GM12878 (cell line): ENCODE measurements around the gene SEPTIN1. TPM values are rescaled to one million over a fixed set of nuclear protein-coding genes. Genes with fewer than 3 reads are reported as not detected.
A peak's percentile ranks its signal among the peaks of the same experiment; 100 is the strongest.

Source experiments
- ATAC-seq: fragments of 200-7000 bp; cut with Tn5 transposase; 3 replicates; pipeline ENCODE4 v1.9.1; 2020; ENCODE audit warnings: mild to moderate bottlenecking, moderate library complexity
- BruUV-seq: library from RNA; stranded (reverse); fragments of 400-500 nt; replicated peaks from 2 replicates; lab custom pipeline; 2021; lab: Mats Ljungman, UMichigan
- CTCF ChIA-PET: fragments of 300-600 bp; sonication (Branson Sonifier 250); formaldehyde crosslinking; extraction: SDS; loops from one replicate; lab custom pipeline; 2021; ENCODE audit warnings: inconsistent platforms; lab: Yijun Ruan, JAX
- POLR2A ChIA-PET: fragments of 350-600 bp; formaldehyde crosslinking; extraction: SDS; loops from one replicate; lab custom pipeline; 2021; ENCODE audit warnings: inconsistent platforms; lab: Charles Lee
- RAD21 ChIA-PET: fragments of 300-600 bp; sonication (Branson Sonifier 250); formaldehyde crosslinking; loops from one replicate; lab custom pipeline; 2023; ENCODE audit warnings: antibody characterized with exemption; ENCODE audit not compliant: unreplicated experiment; lab: Charles Lee
- SMC1A ChIA-PET: fragments of 300-600 bp; sonication (Branson Sonifier 250); formaldehyde crosslinking; loops from one replicate; lab custom pipeline; 2023; ENCODE audit not compliant: unreplicated experiment, uncharacterized antibody; lab: Charles Lee
- DNase-seq: peaks from one replicate; pipeline ENCODE4 v3.0.0-alpha.2; 2011; ENCODE audit warnings: low read depth, low spot score
- FAIRE-seq: peaks from 3 replicates; lab custom pipeline; 2011; peaks lifted over from hg19 to GRCh38; lab: Jason Lieb, UNC
- H2AFZ ChIP-seq: 2 replicates; pipeline ENCODE4 v1.6.0; 2011; ENCODE audit warnings: low read depth, low read length, control low read depth; ENCODE audit not compliant: control insufficient read depth
- H3K27ac ChIP-seq: 2 replicates; pipeline ENCODE4 v1.5.1; 2011; ENCODE audit warnings: control low read depth; ENCODE audit not compliant: control insufficient read depth, insufficient read depth
- H3K27me3 ChIP-seq, 2 experiments: replicated peaks in 1 of 2; 2 replicates each; pipeline versions ENCODE4 v1.6.0 to v1.6.1; 2011; ENCODE audit warnings: low read length in 1 of 2; ENCODE audit not compliant: control insufficient read depth in 2 of 2, insufficient read depth in 2 of 2
- H3K36me3 ChIP-seq, 2 experiments: 2 replicates each; pipeline ENCODE4 v1.5.1; 2011; ENCODE audit warnings: low read length in 1 of 2; ENCODE audit not compliant: control insufficient read depth in 2 of 2, insufficient read depth in 2 of 2
- H3K4me1 ChIP-seq: 2 replicates; pipeline ENCODE4 v1.6.1; 2011; ENCODE audit warnings: mild to moderate bottlenecking, low read length, moderate library complexity, mixed read lengths; ENCODE audit not compliant: control insufficient read depth, insufficient read depth
- H3K4me2 ChIP-seq: 2 replicates; pipeline ENCODE4 v1.6.0; 2011; ENCODE audit warnings: control low read depth; ENCODE audit not compliant: control insufficient read depth, insufficient read depth
- H3K4me3 ChIP-seq: fragments of 200-600 bp; sonication (generic); 2 replicates; pipeline ENCODE4 v1.5.1; 2016
- H3K79me2 ChIP-seq: 2 replicates; pipeline ENCODE4 v1.6.0; 2011; ENCODE audit warnings: low read length; ENCODE audit not compliant: control insufficient read depth, insufficient read depth
- H3K9ac ChIP-seq: 2 replicates; pipeline ENCODE4 v1.8.0; 2011; ENCODE audit warnings: low read length, control low read depth, mixed read lengths; ENCODE audit not compliant: control insufficient read depth, insufficient read depth
- H3K9me3 ChIP-seq: replicated peaks from 3 replicates; pipeline ENCODE4 v1.5.1; 2011; ENCODE audit warnings: mild to moderate bottlenecking, low read length; ENCODE audit not compliant: control insufficient read depth, insufficient read depth
- H4K20me1 ChIP-seq: 2 replicates; pipeline ENCODE4 v1.6.0; 2011; ENCODE audit not compliant: control insufficient read depth, insufficient read depth
- BHLHE40 ChIP-seq, 2 experiments: fragments of 450-650 bp in 1 of 2; IDR thresholded peaks; 2 replicates each; pipeline ENCODE4 v1.6.1; 2011 to 2017; ENCODE audit warnings: low read depth in 2 of 2, borderline replicate concordance in 1 of 2, improper control_type of control experiment in 1 of 2, low read length in 1 of 2, mild to moderate bottlenecking in 1 of 2
- CHD2 ChIP-seq: IDR thresholded peaks from 2 replicates; pipeline ENCODE4 v1.6.1; 2011; ENCODE audit warnings: low read depth, low read length, improper control_type of control experiment, borderline replicate concordance
- CREB1 ChIP-seq: IDR thresholded peaks from 2 replicates; pipeline ENCODE4 v1.6.1; 2012; ENCODE audit warnings: low read depth, mild to moderate bottlenecking, inconsistent platforms
- E2F8 ChIP-seq: fragments of 450-650 bp; IDR thresholded peaks from 2 replicates; pipeline ENCODE4 v1.6.1; 2018; ENCODE audit warnings: mild to moderate bottlenecking, low read depth, moderate library complexity; ENCODE audit not compliant: partially characterized antibody
- IKZF1 ChIP-seq: fragments of 450-650 bp; conservative IDR thresholded peaks from 2 replicates; pipeline ENCODE4 v1.6.1; 2017; ENCODE audit warnings: antibody characterized with exemption, mild to moderate bottlenecking
- NBN ChIP-seq: fragments of 450-650 bp; IDR thresholded peaks from 2 replicates; pipeline ENCODE4 v1.6.1; 2016
- NR2C1 ChIP-seq: fragments of 450-650 bp; IDR thresholded peaks from 2 replicates; pipeline ENCODE4 v1.6.1; 2017; ENCODE audit warnings: antibody characterized with exemption, mild to moderate bottlenecking, moderate library complexity
- NR2F1 ChIP-seq: fragments of 450-650 bp; conservative IDR thresholded peaks from 2 replicates; pipeline ENCODE4 v1.6.1; 2017; ENCODE audit warnings: mild to moderate bottlenecking
- PML ChIP-seq: IDR thresholded peaks from 2 replicates; pipeline ENCODE4 v1.6.1; 2012; ENCODE audit warnings: low read length, inconsistent platforms
- POLR2AphosphoS5 ChIP-seq: IDR thresholded peaks from 2 replicates; pipeline ENCODE4 v1.6.1; 2011; ENCODE audit warnings: mild to moderate bottlenecking, low read length, inconsistent platforms
- POU2F2 ChIP-seq: IDR thresholded peaks from 3 replicates; pipeline ENCODE4 v1.6.1; 2011; ENCODE audit warnings: low read depth, mild to moderate bottlenecking, low read length, borderline replicate concordance
- SIN3A ChIP-seq: IDR thresholded peaks from 2 replicates; pipeline ENCODE4 v1.6.1; 2012; ENCODE audit warnings: low read depth, low read length, improper control_type of control experiment
- SMARCA5 ChIP-seq: fragments of 450-650 bp; IDR thresholded peaks from 2 replicates; pipeline ENCODE4 v1.6.1; 2017; ENCODE audit warnings: mild to moderate bottlenecking
- SP1 ChIP-seq: IDR thresholded peaks from one replicate; pipeline ENCODE4 v1.6.1; 2011; ENCODE audit warnings: low read depth, low read length
- TAF1 ChIP-seq: IDR thresholded peaks from 2 replicates; pipeline ENCODE4 v1.6.1; 2011; ENCODE audit warnings: mild to moderate bottlenecking, low read depth, low read length, borderline replicate concordance
- TCF12 ChIP-seq: IDR thresholded peaks from 2 replicates; pipeline ENCODE4 v1.6.1; 2011; ENCODE audit warnings: low read depth, mild to moderate bottlenecking, low read length
- ZNF217 ChIP-seq: fragments of 450-650 bp; IDR thresholded peaks from 2 replicates; pipeline ENCODE4 v1.6.1; 2017; ENCODE audit warnings: antibody characterized with exemption, mild to moderate bottlenecking
- ZNF274 ChIP-seq: IDR thresholded peaks from one replicate; pipeline ENCODE4 v1.8.0; 2011; ENCODE audit not compliant: insufficient read length, insufficient read depth
- ZNF384 ChIP-seq: IDR thresholded peaks from 2 replicates; pipeline ENCODE4 v1.6.1; 2012; ENCODE audit warnings: low read depth, mild to moderate bottlenecking, low read length, improper control_type of control experiment, borderline replicate concordance
- ZNF622 ChIP-seq: fragments of 450-650 bp; IDR thresholded peaks from 2 replicates; pipeline ENCODE4 v1.6.1; 2017; ENCODE audit warnings: mild to moderate bottlenecking, inconsistent platforms
- WGBS: methylation state at CpG from one replicate; pipeline ENCODE4 v1.1.6; 2016; ENCODE audit warnings: low lambda C conversion rate; ENCODE audit not compliant: insufficient replicate concordance, insufficient coverage; ENCODE audit errors: missing lambda C conversion rate; 5-methylcytosine and 5-hydroxymethylcytosine counted together
- in situ Hi-C: fragments of 300-500 bp; cut with MboI; formaldehyde crosslinking; loops from 9 replicates; pipeline ENCODE4 v1.14.3; 2018; ENCODE audit warnings: mixed read lengths
- intact Hi-C: fragments of 100-400 bp; cut with micrococcal nuclease; formaldehyde crosslinking; loops from one replicate; pipeline ENCODE4 v1.14.2; 2022; ENCODE audit not compliant: unreplicated experiment
- polyA plus RNA-seq, 11 experiments: library from polyadenylated mRNA; depleted of rRNA in 4 of 11; unstranded in 6 of 11; stranded (reverse) in 5 of 11; fragments of >200 nt; fragmentation: Nextera tagmentation in 4 of 11; fragmentation: Illumina TruSeq in 1 of 11; extraction: Ambion mirVana in 4 of 11; extraction: Trizol in 1 of 11; gene quantifications; 1 replicate in 1 of 11; 2 replicates in 10 of 11; pipeline versions ENCODE4 v1.2.1 to v1.2.3, GENCODE V29; 2011 to 2016; ENCODE audit warnings: inconsistent platforms in 2 of 11, missing spikeins in 2 of 11, low read depth in 1 of 11
- total RNA-seq, 4 experiments: library from RNA; depleted of rRNA in 3 of 4; stranded (reverse); fragments of >200 nt in 3 of 4; fragmentation: Illumina TruSeq in 1 of 4; extraction: Trizol in 1 of 4; gene quantifications; 2 replicates each; pipeline versions ENCODE4 v1.2.1 to v1.2.3, GENCODE V29; 2013 to 2021
- TF ChIP-seq, protein P1 (sequence below): fragments of 450-650 bp; IDR thresholded peaks from 2 replicates; pipeline ENCODE4 v1.6.1; 2016; ENCODE audit warnings: mild to moderate bottlenecking

The SEPTIN1 gene
- total and polyA plus RNA-seq, 10 of the 15 experiments (the other 5 are each of a cell fraction or from before 2014, with no cell fraction given): 2.8 to 153 (median 94.1) TPM

DNA sequence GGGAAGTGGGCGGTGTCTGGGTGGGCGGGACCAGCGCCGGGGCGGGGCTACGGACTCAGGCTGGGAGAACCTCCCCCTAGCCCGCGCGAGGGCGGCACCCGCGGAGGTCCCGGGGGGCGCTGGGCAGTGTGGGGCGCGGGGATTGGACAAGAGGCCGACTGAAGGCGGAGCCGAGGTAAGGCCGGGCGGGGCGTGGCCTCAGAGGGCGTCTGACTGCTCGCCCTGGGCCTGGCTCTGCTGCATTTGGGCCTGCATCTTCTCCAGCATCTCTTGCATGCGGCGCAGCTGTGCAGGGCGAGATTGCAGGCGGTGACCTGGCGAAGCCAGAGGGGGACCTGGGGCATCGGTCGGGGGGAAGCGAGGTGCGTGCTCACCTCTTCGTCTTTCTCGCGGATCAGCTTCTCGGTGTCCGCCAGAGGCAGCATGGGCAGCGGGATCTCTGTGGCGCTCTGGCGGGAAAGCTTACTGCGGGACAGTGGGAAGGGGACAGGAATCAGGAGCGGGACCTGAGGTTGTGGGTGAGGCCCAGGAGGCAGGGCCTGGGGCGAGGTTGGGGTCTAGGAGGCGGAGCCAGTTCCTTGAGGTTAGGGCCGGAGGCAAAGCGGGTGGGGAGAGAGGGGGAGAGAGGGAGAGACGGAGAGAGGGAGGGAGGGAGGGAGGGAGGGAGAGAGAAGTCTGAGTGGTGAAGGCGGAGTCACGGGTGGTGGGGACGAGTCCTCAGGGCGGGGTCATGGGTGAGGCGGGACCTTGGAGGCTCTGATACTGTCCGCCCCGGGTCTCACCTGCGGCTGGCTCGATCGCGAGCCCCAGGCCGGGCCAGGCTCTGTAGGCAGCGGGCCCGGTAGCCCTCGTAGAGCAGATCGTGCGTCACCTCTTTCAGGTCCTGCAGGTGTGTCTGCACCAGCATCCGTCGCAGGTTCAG is 3.9 kb downstream of the SEPTIN1 start:
- ChIA-PET CTCF (interaction anchor here (0.6 to 1.6 kb wide), 4 partner anchors 18 to 220 kb away, joined by 3 read pairs; no protein-coding TSS in a partner anchor), POLR2A (interaction anchor here (0.5 to 1.5 kb wide), 6 partner anchors 10 to 381 kb away, joined by 3 to 4 read pairs (median 3); partner anchors contain the start of genes PRR14 and TBX6), RAD21 (interaction anchor here (1.1 to 1.6 kb wide), 3 partner anchors 31 to 51 kb away, joined by 3 read pairs; partner anchors contain the start of gene DCTPP1), SMC1A (interaction anchor here (0.6 to 1.3 kb wide), 2 partner anchors 23 to 51 kb away, joined by 3 read pairs; partner anchors contain the start of gene DCTPP1)
- peaks cover 0 to 4% of the 10 kb centered on the region in 2 experiments; a peak in 2 of 4 replicates for H3K36me3 ChIP-seq
- H3K4me3 ChIP-seq: peak overlapping the region; percentile 92
- H3K4me2 ChIP-seq: peak overlapping the region; percentile 92
- FAIRE-seq (peak; percentile 65), ATAC-seq (peak; percentile 93), DNase-seq (peak; percentile 81)
- H3K4me1 ChIP-seq: peaks cover 28% of the 10 kb centered on the region
- peak overlapping the region; percentile 97 for H3K27ac ChIP-seq
- intact Hi-C loops: no loop called here
- 2% methylated on average over 59 of the region's 67 CpGs for WGBS
- no peaks in the 10 kb centered on the region for H3K9me3 ChIP-seq
- H3K79me2 ChIP-seq: peaks cover 27% of the 10 kb centered on the region
- no TSS peak for BruUV-seq
- no peaks in the 10 kb centered on the region for H3K27me3 ChIP-seq
- H3K9ac ChIP-seq: peak overlapping the region; percentile 85
- in situ Hi-C loops: no loop called here
- peak overlapping the region; percentile 79 for H2AFZ ChIP-seq
- H4K20me1 ChIP-seq: no peaks in the 10 kb centered on the region
- TF ChIP-seq E2F8: peak; percentile 49
- TF ChIP-seq CREB1: 0 out of 2 replicates have a peak, but pooled peaks have one; percentile 6
- peak; percentile 47 for TF ChIP-seq SP1
- 0 out of 2 replicates have a peak, but pooled peaks have one; percentile 23 for TF ChIP-seq SIN3A
- TF ChIP-seq SMARCA5: peak; percentile 80
- no peak for TF ChIP-seq ZNF384
- peak; percentile 60; the same call in 1 of the 2 replicates for TF ChIP-seq TAF1
- no peak; the same call in 1 of the 2 replicates for TF ChIP-seq NR2F1
- TF ChIP-seq ZNF274: no peak
- TF ChIP-seq NBN: peak; percentile 49; the same call in 1 of the 2 replicates
- TF ChIP-seq BHLHE40 (IDR thresholded peaks at IDR 0.05; ENCODE audit: borderline replicate concordance in 1 of 2, low read depth in 2 of 2, low read length in 1 of 2): peak; percentile 5 to 31; a peak in 2 of 4 replicates
- TF ChIP-seq CHD2: no peak; the same call in none of the 2 replicates
- TF ChIP-seq, protein P1, sequence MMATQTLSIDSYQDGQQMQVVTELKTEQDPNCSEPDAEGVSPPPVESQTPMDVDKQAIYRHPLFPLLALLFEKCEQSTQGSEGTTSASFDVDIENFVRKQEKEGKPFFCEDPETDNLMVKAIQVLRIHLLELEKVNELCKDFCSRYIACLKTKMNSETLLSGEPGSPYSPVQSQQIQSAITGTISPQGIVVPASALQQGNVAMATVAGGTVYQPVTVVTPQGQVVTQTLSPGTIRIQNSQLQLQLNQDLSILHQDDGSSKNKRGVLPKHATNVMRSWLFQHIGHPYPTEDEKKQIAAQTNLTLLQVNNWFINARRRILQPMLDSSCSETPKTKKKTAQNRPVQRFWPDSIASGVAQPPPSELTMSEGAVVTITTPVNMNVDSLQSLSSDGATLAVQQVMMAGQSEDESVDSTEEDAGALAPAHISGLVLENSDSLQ: peak; percentile 23; the same call in 1 of the 2 replicates
- TF ChIP-seq TCF12: 0 out of 2 replicates have a peak, but pooled peaks have one; percentile 49
- no peak for TF ChIP-seq ZNF217
- TF ChIP-seq POLR2AphosphoS5: peak; percentile 59
- no peak for TF ChIP-seq PML
- no peak for TF ChIP-seq IKZF1
- TF ChIP-seq POU2F2: 0 out of 3 replicates have a peak, but pooled peaks have one; percentile 29
- no peak for TF ChIP-seq ZNF622
- TF ChIP-seq NR2C1: no peak
